Measurements from ENCODE around the gene CRYBA1. TPM values are rescaled to one million over a fixed set of nuclear protein-coding genes. Genes with fewer than 3 reads are reported as not detected.

The CRYBA1 gene
- total RNA-seq, 1 donor from 2014 or later: 0.84 TPM

- Histone ChIP-seq H3K4me1 (peaks cover 19% of the 10 kb centered on the region), H3K4me2 (no peak overlapping the region), H3F3A (ENCODE audit: low read depth) (peaks cover 5% of the 10 kb centered on the region), H3K4me3 (no peak overlapping the region), H3K27ac (no peak overlapping the region), H3K27me3 (no peaks in the 10 kb centered on the region), H3K9me3 (ENCODE audit: low read depth) (no peaks in the 10 kb centered on the region), H3K9ac (no peak overlapping the region), H2AFZ (replicated peaks) (peak overlapping the region; percentile 58), H4K20me1 (ENCODE audit: low read depth) (no peaks in the 10 kb centered on the region), H3K79me2 (ENCODE audit: low read depth) (no peaks in the 10 kb centered on the region), H3K36me3 (no peaks in the 10 kb centered on the region)
- Mint-ChIP-seq H3K4me1 (peaks cover 21% of the 10 kb centered on the region), H3K27ac (no peak overlapping the region), H3K9me3 (no peaks in the 10 kb centered on the region), H3K4me3 (no peak overlapping the region), H3K36me3 (no peaks in the 10 kb centered on the region), H3K27me3 (ENCODE audit: insufficient read depth, low read depth) (peaks cover 3% of the 10 kb centered on the region)
- no peak for DNase-seq (ENCODE audit: low spot score)
- TF ChIP-seq EZH2phosphoT487 (IDR thresholded peaks at IDR 0.05): no peak
- no peak for TF ChIP-seq CTCF (IDR thresholded peaks at IDR 0.05)
- TF ChIP-seq EZH2 (IDR thresholded peaks at IDR 0.05): no peak
Measured at GRCh38 chr17:29212094-29212631, 34.5 kb upstream of the CRYBA1 start.

GRCh38 chr17:29212681-29213121 is 34.0 kb upstream of the CRYBA1 start:
- no peak overlapping the region for H3K4me2 ChIP-seq
- Mint-ChIP-seq H3K27ac (no peak overlapping the region), H3K27me3 (ENCODE audit: insufficient read depth, low read depth) (peaks cover 3% of the 10 kb centered on the region), H3K4me1 (peaks cover 19% of the 10 kb centered on the region), H3K9me3 (no peaks in the 10 kb centered on the region), H3K4me3 (no peak overlapping the region), H3K36me3 (no peaks in the 10 kb centered on the region)
- H4K20me1 ChIP-seq (ENCODE audit: low read depth): no peaks in the 10 kb centered on the region
- H2AFZ ChIP-seq (replicated peaks): no peak overlapping the region
- peaks cover 18% of the 10 kb centered on the region for H3K4me1 ChIP-seq
- H3K36me3 ChIP-seq: no peaks in the 10 kb centered on the region
- H3F3A ChIP-seq (ENCODE audit: low read depth): peaks cover 5% of the 10 kb centered on the region
- H3K9ac ChIP-seq: no peak overlapping the region
- no peaks in the 10 kb centered on the region for H3K27me3 ChIP-seq
- no peak overlapping the region for H3K27ac ChIP-seq
- TF ChIP-seq EZH2phosphoT487 (IDR thresholded peaks at IDR 0.05) (no peak), CTCF (IDR thresholded peaks at IDR 0.05) (no peak), EZH2 (IDR thresholded peaks at IDR 0.05) (no peak)
- H3K9me3 ChIP-seq (ENCODE audit: low read depth): no peaks in the 10 kb centered on the region
- H3K79me2 ChIP-seq (ENCODE audit: low read depth): no peaks in the 10 kb centered on the region
- H3K4me3 ChIP-seq: no peak overlapping the region
- no peak for DNase-seq (ENCODE audit: low spot score)

- no peak overlapping the region for H3K9ac ChIP-seq
- Mint-ChIP-seq H3K27me3 (ENCODE audit: insufficient read depth, low read depth) (peaks cover 3% of the 10 kb centered on the region), H3K4me3 (no peak overlapping the region), H3K9me3 (no peaks in the 10 kb centered on the region), H3K27ac (no peak overlapping the region), H3K4me1 (peaks cover 12% of the 10 kb centered on the region), H3K36me3 (no peaks in the 10 kb centered on the region)
- peaks cover under 1% of the 10 kb centered on the region for H3F3A ChIP-seq (ENCODE audit: low read depth)
- no peak for TF ChIP-seq EZH2 (IDR thresholded peaks at IDR 0.05)
- TF ChIP-seq EZH2phosphoT487 (IDR thresholded peaks at IDR 0.05): no peak
- TF ChIP-seq CTCF (IDR thresholded peaks at IDR 0.05): no peak
- no peak overlapping the region for H3K27ac ChIP-seq
- no peak overlapping the region for H3K4me2 ChIP-seq
- H3K79me2 ChIP-seq (ENCODE audit: low read depth): no peaks in the 10 kb centered on the region
- peaks cover 7% of the 10 kb centered on the region for H3K4me1 ChIP-seq
- H3K9me3 ChIP-seq (ENCODE audit: low read depth): no peaks in the 10 kb centered on the region
- no peaks in the 10 kb centered on the region for H4K20me1 ChIP-seq (ENCODE audit: low read depth)
- H2AFZ ChIP-seq (replicated peaks): no peak overlapping the region
- H3K27me3 ChIP-seq: no peaks in the 10 kb centered on the region
- no peak for DNase-seq (ENCODE audit: low spot score)
- no peak overlapping the region for H3K4me3 ChIP-seq
- no peaks in the 10 kb centered on the region for H3K36me3 ChIP-seq
Measured at GRCh38 chr17:29214215-29215146, 32.2 kb upstream of the CRYBA1 start.

All from neural progenitor cell (in vitro differentiated cells).